Stomach (tissue), 4 donors: ENCODE measurements around the gene GSG1L2.

ENCODE experiments used
- CTCF ChIP-seq, 7 experiments: fragments of 450-650 bp in 4 of 7; fragments of 200-600 bp in 3 of 7; sonication (generic) in 3 of 7; IDR thresholded peaks; one replicate each; pipeline ENCODE4 v1.5.1; 2016 to 2019; ENCODE audit warnings: antibody characterized with exemption in 7 of 7, control low read depth in 2 of 7, mild to moderate bottlenecking in 1 of 7
- EP300 ChIP-seq: sonication (generic); formaldehyde crosslinking; IDR thresholded peaks from one replicate; pipeline ENCODE4 v1.6.1; 2017; ENCODE audit warnings: antibody characterized with exemption
- POLR2AphosphoS5 ChIP-seq, 3 donors: sonication (generic); formaldehyde crosslinking; IDR thresholded peaks; one replicate each; pipeline ENCODE4 v1.6.1; 2016; ENCODE audit warnings: antibody characterized with exemption in 3 of 3

GRCh38 chr17:9790316-9790715 is 31.6 kb downstream of the GSG1L2 start:
- no peak for TF ChIP-seq CTCF (IDR thresholded peaks at IDR 0.05)
- TF ChIP-seq POLR2AphosphoS5 (IDR thresholded peaks at IDR 0.05), result no peak
- TF ChIP-seq EP300, result no peak
